SK-N-SH treated with all-trans-retinoic acid at 6 μM for 48 hours (cell line): ENCODE data around the gene PRDM11.

Experiments used
- ARNTL ChIP-seq: fragments of 450-650 bp; formaldehyde crosslinking; IDR thresholded peaks from 2 replicates; pipeline ENCODE4 v1.5.0; 2020; ENCODE audit warnings: low read depth, mild to moderate bottlenecking, moderate library complexity, borderline replicate concordance
- ESRRG ChIP-seq: fragments of 250-450 bp; sonication (Bioruptor Pico); IDR thresholded peaks from 2 replicates; pipeline ENCODE4 v1.6.1; 2021; ENCODE audit warnings: mild to moderate bottlenecking
- GLIS3 ChIP-seq: fragments of 250-450 bp; sonication (Bioruptor Pico); IDR thresholded peaks from 2 replicates; pipeline ENCODE4 v1.5.0; 2020; ENCODE audit warnings: mild to moderate bottlenecking, moderate library complexity
- TOX ChIP-seq: fragments of 250-450 bp; sonication (Bioruptor Pico); IDR thresholded peaks from 2 replicates; pipeline ENCODE4 v1.8.0; 2021; ENCODE audit warnings: mild to moderate bottlenecking, moderate library complexity, borderline replicate concordance
- ZC3H10 ChIP-seq: fragments of 250-450 bp; sonication (Bioruptor Pico); IDR thresholded peaks from 2 replicates; pipeline ENCODE4 v1.5.1; 2021; ENCODE audit warnings: mild to moderate bottlenecking, moderate library complexity
- ZFP30 ChIP-seq: fragments of 450-650 bp; formaldehyde crosslinking; IDR thresholded peaks from 2 replicates; pipeline ENCODE4 v1.5.0; 2022; ENCODE audit warnings: mild to moderate bottlenecking, moderate library complexity
- TF ChIP-seq, protein P1 (sequence below): fragments of 250-450 bp; sonication (Bioruptor Pico); IDR thresholded peaks from 2 replicates; pipeline ENCODE4 v1.5.1; 2021; ENCODE audit warnings: mild to moderate bottlenecking, moderate library complexity
- TF ChIP-seq, protein P2 (sequence below): fragments of 250-450 bp; sonication (Bioruptor Pico); IDR thresholded peaks from 2 replicates; pipeline ENCODE4 v1.5.1; 2020; ENCODE audit warnings: low read depth, mild to moderate bottlenecking, moderate library complexity

DNA sequence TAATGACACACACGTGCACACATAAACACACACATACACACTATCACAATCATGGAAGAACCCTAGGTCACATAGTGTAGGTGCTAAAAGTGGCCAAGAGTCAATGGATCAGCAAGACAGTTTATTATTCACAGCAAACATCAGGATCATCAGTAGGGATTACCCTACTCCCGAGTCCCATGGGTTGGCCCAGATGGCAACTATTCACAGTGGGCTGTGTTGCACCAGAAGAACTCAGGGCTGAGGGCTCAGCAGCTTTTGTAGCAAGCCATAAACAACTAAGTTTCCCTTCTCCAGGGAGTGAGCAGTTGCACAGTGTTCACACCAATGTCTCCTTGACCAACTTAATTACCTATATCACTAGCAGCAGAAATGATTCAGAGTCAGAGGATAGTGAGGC lies 20.8 kb downstream of the PRDM11 start:
- no peak for TF ChIP-seq ARNTL (CRISPR knock-in tag)
- TF ChIP-seq, protein P1, sequence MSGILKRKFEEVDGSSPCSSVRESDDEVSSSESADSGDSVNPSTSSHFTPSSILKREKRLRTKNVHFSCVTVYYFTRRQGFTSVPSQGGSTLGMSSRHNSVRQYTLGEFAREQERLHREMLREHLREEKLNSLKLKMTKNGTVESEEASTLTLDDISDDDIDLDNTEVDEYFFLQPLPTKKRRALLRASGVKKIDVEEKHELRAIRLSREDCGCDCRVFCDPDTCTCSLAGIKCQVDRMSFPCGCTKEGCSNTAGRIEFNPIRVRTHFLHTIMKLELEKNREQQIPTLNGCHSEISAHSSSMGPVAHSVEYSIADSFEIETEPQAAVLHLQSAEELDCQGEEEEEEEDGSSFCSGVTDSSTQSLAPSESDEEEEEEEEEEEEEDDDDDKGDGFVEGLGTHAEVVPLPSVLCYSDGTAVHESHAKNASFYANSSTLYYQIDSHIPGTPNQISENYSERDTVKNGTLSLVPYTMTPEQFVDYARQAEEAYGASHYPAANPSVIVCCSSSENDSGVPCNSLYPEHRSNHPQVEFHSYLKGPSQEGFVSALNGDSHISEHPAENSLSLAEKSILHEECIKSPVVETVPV (CRISPR knock-in tag), result no peak
- no peak for TF ChIP-seq ZC3H10 (CRISPR knock-in tag)
- no peak for TF ChIP-seq ESRRG (CRISPR knock-in tag)
- TF ChIP-seq, protein P2, sequence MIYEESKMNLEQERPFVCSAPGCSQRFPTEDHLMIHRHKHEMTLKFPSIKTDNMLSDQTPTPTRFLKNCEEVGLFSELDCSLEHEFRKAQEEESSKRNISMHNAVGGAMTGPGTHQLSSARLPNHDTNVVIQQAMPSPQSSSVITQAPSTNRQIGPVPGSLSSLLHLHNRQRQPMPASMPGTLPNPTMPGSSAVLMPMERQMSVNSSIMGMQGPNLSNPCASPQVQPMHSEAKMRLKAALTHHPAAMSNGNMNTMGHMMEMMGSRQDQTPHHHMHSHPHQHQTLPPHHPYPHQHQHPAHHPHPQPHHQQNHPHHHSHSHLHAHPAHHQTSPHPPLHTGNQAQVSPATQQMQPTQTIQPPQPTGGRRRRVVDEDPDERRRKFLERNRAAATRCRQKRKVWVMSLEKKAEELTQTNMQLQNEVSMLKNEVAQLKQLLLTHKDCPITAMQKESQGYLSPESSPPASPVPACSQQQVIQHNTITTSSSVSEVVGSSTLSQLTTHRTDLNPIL (CRISPR knock-in tag), result no peak
- no peak for TF ChIP-seq GLIS3
- TF ChIP-seq ZFP30 (CRISPR knock-in tag), result no peak
- no peak for TF ChIP-seq TOX
